Astrocyte (in vitro differentiated cells and primary cell): ENCODE measurements around the gene FGF19.

Source experiments
- CTCF ChIP-seq: IDR thresholded peaks from 2 replicates; pipeline ENCODE4 v1.5.1; 2011; ENCODE audit warnings: low read depth, mild to moderate bottlenecking, inconsistent platforms, low read length, moderate library complexity; ENCODE audit not compliant: insufficient read depth
- EZH2 ChIP-seq: IDR thresholded peaks from 2 replicates; pipeline ENCODE4 v1.6.1; 2012; ENCODE audit warnings: mild to moderate bottlenecking, low read length, inconsistent platforms; ENCODE audit not compliant: insufficient read depth

- no peak for TF ChIP-seq CTCF
- TF ChIP-seq EZH2: no peak
Observed at GRCh38 chr11:69692422-69692821, 11.4 kb downstream of the FGF19 start.
